Measurements from ENCODE around the gene MT1E. TPM values are rescaled to one million over a fixed set of nuclear protein-coding genes. Genes with fewer than 3 reads are reported as not detected.

Gene MT1E
- total RNA-seq, 1 donor from 2014 or later = 158 TPM

- no peak overlapping the region for H3K4me3 ChIP-seq
- H3K4me1 ChIP-seq = peaks cover 14% of the 10 kb centered on the region
- H3K27ac ChIP-seq = no peak overlapping the region
- ATAC-seq = no peak
- intact Hi-C loops (cut with DNase I) = no loop called here
- no peaks in the 10 kb centered on the region for H3K36me3 ChIP-seq
- TF ChIP-seq CTCF (IDR thresholded peaks at IDR 0.05) = no peak
- no peaks in the 10 kb centered on the region for H3K27me3 ChIP-seq (ENCODE audit: low read depth)
- no peak for DNase-seq
- H3K9me3 ChIP-seq = no peaks in the 10 kb centered on the region
Observed at GRCh38 chr16:56623637-56624036, 1.9 kb upstream of the MT1E start.

GRCh38 chr16:56625943-56626654, 518 bp downstream of the MT1E start:
- TF ChIP-seq CTCF (IDR thresholded peaks at IDR 0.05) = no peak
- Histone ChIP-seq H3K9me3 (no peaks in the 10 kb centered on the region), H3K27me3 (ENCODE audit: low read depth) (no peaks in the 10 kb centered on the region), H3K36me3 (no peaks in the 10 kb centered on the region), H3K27ac (peak overlapping the region; percentile 91), H3K4me3 (peak overlapping the region; percentile 64), H3K4me1 (peaks cover 14% of the 10 kb centered on the region)
- intact Hi-C loops (cut with DNase I) = no loop called here
- DNase-seq = no peak
- ATAC-seq = peak; percentile 52 to 72

- Histone ChIP-seq H3K9me3 (no peaks in the 10 kb centered on the region), H3K36me3 (no peaks in the 10 kb centered on the region), H3K27ac (peak overlapping the region; percentile 91), H3K4me1 (peaks cover 14% of the 10 kb centered on the region), H3K4me3 (peak overlapping the region; percentile 64), H3K27me3 (ENCODE audit: low read depth) (no peaks in the 10 kb centered on the region)
- ATAC-seq = no peak
- intact Hi-C loops (cut with DNase I) = no loop called here
- no peak for DNase-seq
- no peak for TF ChIP-seq CTCF (IDR thresholded peaks at IDR 0.05)
Observed at GRCh38 chr16:56626685-56627084, 1.1 kb downstream of the MT1E start.

- Histone ChIP-seq H3K27me3 (ENCODE audit: low read depth) (peaks cover 17% of the 10 kb centered on the region), H3K4me1 (peaks cover 28% of the 10 kb centered on the region), H3K4me3 (no peak overlapping the region), H3K36me3 (no peaks in the 10 kb centered on the region), H3K27ac (no peak overlapping the region), H3K9me3 (no peaks in the 10 kb centered on the region)
- ATAC-seq = no peak
- no peak for DNase-seq
- TF ChIP-seq CTCF (IDR thresholded peaks at IDR 0.05) = no peak
- intact Hi-C loops (cut with DNase I) = no loop called here
Observed at GRCh38 chr16:56628486-56629350, 3.1 kb downstream of the MT1E start.

GRCh38 chr16:56629531-56629930, 4.0 kb downstream of the MT1E start:
- H3K4me3 ChIP-seq = no peak overlapping the region
- H3K36me3 ChIP-seq = no peaks in the 10 kb centered on the region
- no peak for ATAC-seq
- TF ChIP-seq CTCF (IDR thresholded peaks at IDR 0.05) = no peak
- H3K9me3 ChIP-seq = no peaks in the 10 kb centered on the region
- no peak for DNase-seq
- H3K27me3 ChIP-seq (ENCODE audit: low read depth) = peaks cover 24% of the 10 kb centered on the region
- intact Hi-C loops (cut with DNase I) = no loop called here
- H3K4me1 ChIP-seq = peaks cover 28% of the 10 kb centered on the region
- H3K27ac ChIP-seq = no peak overlapping the region

Measured in lower lobe of right lung (tissue), 2 donors.